Measurements from ENCODE around the gene TMCC1.

DNA sequence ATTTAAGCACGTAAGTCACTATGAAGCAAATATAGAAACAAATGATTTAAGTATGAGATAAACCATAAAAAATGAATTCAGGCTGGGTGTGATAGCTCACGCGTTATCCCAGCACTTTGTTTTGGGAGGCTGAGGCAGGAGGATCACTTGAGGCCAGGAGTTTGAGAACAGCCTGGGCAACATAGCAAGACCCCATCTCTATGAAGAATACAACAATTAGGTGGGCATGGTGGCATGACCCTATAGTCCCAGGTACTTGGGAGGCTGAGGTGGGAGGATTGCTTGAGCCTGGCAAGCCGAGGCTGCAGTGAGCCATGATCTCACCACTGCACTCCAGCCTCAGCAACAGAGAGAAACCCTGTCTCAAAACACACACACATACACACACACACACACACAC is 34.2 kb downstream of the TMCC1 start:
- TF ChIP-seq, protein P1, sequence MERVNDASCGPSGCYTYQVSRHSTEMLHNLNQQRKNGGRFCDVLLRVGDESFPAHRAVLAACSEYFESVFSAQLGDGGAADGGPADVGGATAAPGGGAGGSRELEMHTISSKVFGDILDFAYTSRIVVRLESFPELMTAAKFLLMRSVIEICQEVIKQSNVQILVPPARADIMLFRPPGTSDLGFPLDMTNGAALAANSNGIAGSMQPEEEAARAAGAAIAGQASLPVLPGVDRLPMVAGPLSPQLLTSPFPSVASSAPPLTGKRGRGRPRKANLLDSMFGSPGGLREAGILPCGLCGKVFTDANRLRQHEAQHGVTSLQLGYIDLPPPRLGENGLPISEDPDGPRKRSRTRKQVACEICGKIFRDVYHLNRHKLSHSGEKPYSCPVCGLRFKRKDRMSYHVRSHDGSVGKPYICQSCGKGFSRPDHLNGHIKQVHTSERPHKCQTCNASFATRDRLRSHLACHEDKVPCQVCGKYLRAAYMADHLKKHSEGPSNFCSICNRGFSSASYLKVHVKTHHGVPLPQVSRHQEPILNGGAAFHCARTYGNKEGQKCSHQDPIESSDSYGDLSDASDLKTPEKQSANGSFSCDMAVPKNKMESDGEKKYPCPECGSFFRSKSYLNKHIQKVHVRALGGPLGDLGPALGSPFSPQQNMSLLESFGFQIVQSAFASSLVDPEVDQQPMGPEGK (CRISPR knock-in tag; IDR thresholded peaks at IDR 0.05; ENCODE audit: borderline replicate concordance) = no peak
- TF ChIP-seq CREB5 (CRISPR knock-in tag; IDR thresholded peaks at IDR 0.05; ENCODE audit: low read depth) (no peak), TSHZ2 (CRISPR knock-in tag; IDR thresholded peaks at IDR 0.05) (no peak), ISL1 (CRISPR knock-in tag; IDR thresholded peaks at IDR 0.05) (no peak)
